Pancreas (tissue), 10 donors: ENCODE results near the gene BCL7A. TPM values are rescaled to one million over a fixed set of nuclear protein-coding genes. Genes with fewer than 3 reads are reported as not detected.

Source experiments
- ATAC-seq, 4 donors: fragments of 200-7000 bp; cut with Tn5 transposase; one replicate each; pipeline versions ENCODE4 v1.8.0 to v1.9.1; 2020; ENCODE audit warnings: mild to moderate bottlenecking in 4 of 4, moderate library complexity in 4 of 4
- DNase-seq, 6 donors: peaks; one replicate each; pipeline ENCODE4 v3.0.0-alpha.2; 2020
- FAIRE-seq: peaks from 2 replicates; lab custom pipeline; 2012; peaks lifted over from hg19 to GRCh38; lab: Jason Lieb, UNC
- H3K27ac ChIP-seq, 4 donors: fragments of 200-600 bp; sonication (generic); 1 replicate in 3 of 4; 2 replicates in 1 of 4; pipeline versions ENCODE4 v1.5.0 to v1.8.0; 2020
- H3K27me3 ChIP-seq, 4 donors: fragments of 200-600 bp; one replicate each; pipeline ENCODE4 v1.8.0; 2021
- H3K36me3 ChIP-seq, 3 donors: fragments of 200-600 bp; sonication (generic) in 1 of 3; one replicate each; pipeline versions ENCODE4 v1.5.0 to v1.8.0; 2020 to 2021
- H3K4me1 ChIP-seq, 3 donors: fragments of 200-600 bp; one replicate each; pipeline ENCODE4 v1.8.0; 2021
- H3K4me3 ChIP-seq, 4 donors: fragments of 200-600 bp; sonication (generic) in 2 of 4; one replicate each; pipeline versions ENCODE4 v1.5.0 to v1.8.0; 2020 to 2021
- H3K9me3 ChIP-seq, 4 donors: fragments of 200-600 bp; one replicate each; pipeline ENCODE4 v1.8.0; 2021
- WGBS, 2 donors: extraction: QIAGEN DNeasy Blood & Tissue Kit; methylation state at CpG; one replicate each; pipeline ENCODE4 v1.1.7; 2013; 5-methylcytosine and 5-hydroxymethylcytosine counted together
- intact Hi-C, 3 donors: fragments of 100-400 bp; cut with DNase I; formaldehyde crosslinking; loops; one replicate each; pipeline versions ENCODE4 v1.11.1 to v1.14.2; 2022
- polyA plus RNA-seq, 2 donors: library from polyadenylated mRNA; stranded (reverse); fragments of 200-250 nt; gene quantifications; one replicate each; pipeline ENCODE4 v1.2.3, GENCODE V29; 2013
- total RNA-seq, 6 donors: library from RNA; stranded (reverse); fragmentation: NEBNext Ultra II Directional in 4 of 6; extraction: Animal tissue kit (Norgen Biotek cat#: 25700) in 4 of 6; gene quantifications; one replicate each; pipeline versions ENCODE4 v1.2.1 to v1.2.4, GENCODE V29; 2021 to 2023
- TF ChIP-seq, protein P1 (sequence below), 4 donors: fragments of 200-600 bp; sonication (generic) in 3 of 4; IDR thresholded peaks; one replicate each; pipeline versions ENCODE4 v1.5.0 to v1.8.0; 2021; ENCODE audit warnings: antibody characterized with exemption in 4 of 4
- donor health status: healthy with polysubstance abuse.
- donor health status: DM: no; HTN: no; CAD: no; lungs with moderate emphysema.
- donor health status: DM: no; HTN: no; CAD: no.
- donor health status: control.
- donor health status: control.
- donor health status: Bipolar disorder and iron deficiency.
- donor health status: DM: yes; HTN: yes; CAD: no.
- donor health status: DM: no; HTN: no; CAD: no.
- donor health status: DM: no; HTN: no; CAD: no.
- donor health status: DM: yes; HTN: yes; CAD: no.

Gene BCL7A
- total and polyA plus RNA-seq, 8 donors: 6.9 to 13.4 (median 9.0) TPM

DNA sequence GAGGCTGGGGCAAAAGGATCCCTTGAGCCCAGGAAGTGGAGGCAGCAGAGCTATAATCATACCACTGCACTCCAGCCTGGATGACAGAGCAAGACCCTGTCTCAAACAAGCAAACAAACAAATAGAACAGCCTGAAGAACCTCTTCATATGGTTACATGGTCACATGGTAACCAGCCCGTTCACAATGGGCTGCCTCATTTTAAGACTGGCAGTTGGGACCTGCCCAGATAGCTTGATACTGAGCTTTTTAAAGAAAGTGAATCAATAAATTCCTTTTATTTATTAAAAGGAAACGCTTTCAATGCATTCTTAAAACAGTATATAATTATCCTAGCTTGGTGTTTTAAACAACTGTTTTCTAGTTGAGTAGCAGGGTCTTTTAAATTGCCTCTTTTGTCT is 67.4 kb downstream of the BCL7A start:
- TF ChIP-seq, protein P1, sequence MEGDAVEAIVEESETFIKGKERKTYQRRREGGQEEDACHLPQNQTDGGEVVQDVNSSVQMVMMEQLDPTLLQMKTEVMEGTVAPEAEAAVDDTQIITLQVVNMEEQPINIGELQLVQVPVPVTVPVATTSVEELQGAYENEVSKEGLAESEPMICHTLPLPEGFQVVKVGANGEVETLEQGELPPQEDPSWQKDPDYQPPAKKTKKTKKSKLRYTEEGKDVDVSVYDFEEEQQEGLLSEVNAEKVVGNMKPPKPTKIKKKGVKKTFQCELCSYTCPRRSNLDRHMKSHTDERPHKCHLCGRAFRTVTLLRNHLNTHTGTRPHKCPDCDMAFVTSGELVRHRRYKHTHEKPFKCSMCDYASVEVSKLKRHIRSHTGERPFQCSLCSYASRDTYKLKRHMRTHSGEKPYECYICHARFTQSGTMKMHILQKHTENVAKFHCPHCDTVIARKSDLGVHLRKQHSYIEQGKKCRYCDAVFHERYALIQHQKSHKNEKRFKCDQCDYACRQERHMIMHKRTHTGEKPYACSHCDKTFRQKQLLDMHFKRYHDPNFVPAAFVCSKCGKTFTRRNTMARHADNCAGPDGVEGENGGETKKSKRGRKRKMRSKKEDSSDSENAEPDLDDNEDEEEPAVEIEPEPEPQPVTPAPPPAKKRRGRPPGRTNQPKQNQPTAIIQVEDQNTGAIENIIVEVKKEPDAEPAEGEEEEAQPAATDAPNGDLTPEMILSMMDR (IDR thresholded peaks at IDR 0.05): no peak
- H3K9me3 ChIP-seq: no peaks in the 10 kb centered on the region
- no peak for FAIRE-seq
- H3K27ac ChIP-seq: no peak overlapping the region
- peak in 1 of 4 donors; percentile 34 for ATAC-seq
- intact Hi-C loops: no loop called here
- no peak for DNase-seq
- WGBS, 2 donors: 13 to 15% methylated on average over 2 of the region's 2 CpGs
- peaks cover 0 to 8% (median 0%) of the 10 kb centered on the region in 3 donors for H3K36me3 ChIP-seq
- no peak overlapping the region for H3K4me3 ChIP-seq
- no peaks in the 10 kb centered on the region for H3K27me3 ChIP-seq
- peaks cover 24 to 39% (median 25%) of the 10 kb centered on the region in 3 donors for H3K4me1 ChIP-seq

DNA sequence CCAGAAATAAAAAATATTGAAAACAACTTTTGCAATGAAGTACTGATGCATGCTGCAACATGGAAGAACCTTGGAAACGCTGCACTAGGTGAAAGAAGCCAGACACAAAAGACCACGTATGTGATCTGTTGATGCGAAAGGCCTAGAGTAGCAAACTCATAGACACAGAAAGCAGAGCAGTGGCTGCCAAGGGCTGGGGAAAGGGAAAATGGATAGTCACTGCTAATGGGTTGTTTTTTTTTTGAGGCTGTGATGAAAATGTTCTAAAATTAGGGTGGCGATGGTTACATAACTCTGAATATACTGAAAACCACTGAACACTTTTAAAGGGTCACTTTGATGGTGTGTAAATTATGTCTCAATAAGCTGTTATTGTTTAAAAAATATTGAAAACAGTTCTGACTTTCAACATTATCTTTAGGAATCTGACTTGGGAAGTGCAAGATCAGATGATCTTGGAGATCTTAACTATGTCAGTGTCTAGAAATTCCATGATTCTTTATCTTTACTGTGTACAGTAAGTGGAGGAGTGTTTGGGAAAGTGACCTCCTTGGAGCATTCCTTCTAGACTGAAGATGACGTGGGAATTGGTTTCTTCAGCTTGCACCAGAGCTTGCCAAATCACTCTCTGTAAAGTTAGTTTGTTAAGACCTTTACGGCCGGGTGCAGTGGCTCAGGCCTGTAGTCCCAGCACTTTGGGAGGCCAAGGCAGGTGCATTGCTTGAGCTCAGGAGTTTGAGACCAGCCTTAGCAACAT is 69.3 kb downstream of the BCL7A start:
- peak; percentile 59 for FAIRE-seq
- Histone ChIP-seq H3K9me3 (no peaks in the 10 kb centered on the region), H3K36me3 (peaks cover 0 to 7% (median 0%) of the 10 kb centered on the region in 3 donors), H3K27me3 (no peaks in the 10 kb centered on the region), H3K4me3 (no peak overlapping the region), H3K4me1 (peaks cover 27 to 46% (median 29%) of the 10 kb centered on the region in 3 donors), H3K27ac (peak overlapping the region in 3 of 4 donors; percentile 20 to 44 (median 29))
- peak in 3 of 4 donors; percentile 19 to 39 (median 33) for ATAC-seq
- TF ChIP-seq, protein P1 (IDR thresholded peaks at IDR 0.05): no peak
- intact Hi-C loops: no loop called here
- DNase-seq: peak in 1 of 6 donors; percentile 19
- WGBS, 2 donors: 59 to 63% methylated on average over 7 of the region's 7 CpGs

DNA sequence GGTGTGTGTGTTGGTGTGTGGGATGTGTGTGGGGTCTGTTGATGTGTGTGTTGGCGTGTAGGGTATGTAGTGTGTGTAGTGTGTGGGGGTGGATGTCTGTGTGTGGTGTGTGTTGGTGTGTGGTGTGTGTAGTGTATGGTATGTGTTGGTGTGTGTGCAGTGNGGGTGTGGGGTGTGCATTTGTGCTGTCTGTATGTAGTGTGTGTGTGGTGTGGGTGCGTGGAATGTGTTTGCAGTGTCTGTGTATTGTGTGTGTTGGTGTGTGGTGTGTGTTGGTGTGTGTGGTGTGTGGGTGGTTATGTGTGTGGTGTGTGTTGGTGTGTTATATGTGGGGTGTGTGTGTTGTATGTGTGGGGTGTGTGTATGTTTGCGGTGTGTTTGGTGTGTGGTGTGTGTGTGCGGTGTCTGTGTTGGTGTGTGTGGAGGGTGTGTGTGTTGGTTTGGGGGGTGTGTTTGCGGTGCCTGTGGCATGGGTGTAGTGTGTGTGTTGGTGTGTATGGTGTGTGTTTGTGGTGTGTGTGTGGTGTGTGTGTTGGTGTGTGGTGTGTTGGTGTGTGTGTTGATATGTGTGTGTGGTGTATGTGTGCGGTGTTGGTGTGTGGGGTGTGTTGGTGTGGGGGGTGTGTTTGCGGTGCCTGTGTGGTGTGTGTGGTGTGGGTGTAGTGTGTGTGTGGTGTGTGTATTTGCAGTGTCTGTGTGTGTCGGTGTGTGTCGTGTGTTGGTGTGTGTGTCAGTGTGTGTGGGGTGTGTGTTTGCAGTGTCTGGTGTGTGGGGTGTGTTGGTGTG is 71.6 kb downstream of the BCL7A start:
- no peaks in the 10 kb centered on the region for H3K9me3 ChIP-seq
- H3K4me1 ChIP-seq: peaks cover 41 to 62% (median 48%) of the 10 kb centered on the region in 3 donors
- intact Hi-C loops: no loop called here
- no peaks in the 10 kb centered on the region for H3K36me3 ChIP-seq
- H3K27me3 ChIP-seq: no peaks in the 10 kb centered on the region
- FAIRE-seq (no peak), DNase-seq (peak in 1 of 6 donors; percentile 15), ATAC-seq (no peak)
- TF ChIP-seq, protein P1 (IDR thresholded peaks at IDR 0.05): no peak
- no peak overlapping the region for H3K27ac ChIP-seq
- no peak overlapping the region for H3K4me3 ChIP-seq
- 88% methylated on average over 9 of the region's 9 CpGs for WGBS, 2 donors

DNA sequence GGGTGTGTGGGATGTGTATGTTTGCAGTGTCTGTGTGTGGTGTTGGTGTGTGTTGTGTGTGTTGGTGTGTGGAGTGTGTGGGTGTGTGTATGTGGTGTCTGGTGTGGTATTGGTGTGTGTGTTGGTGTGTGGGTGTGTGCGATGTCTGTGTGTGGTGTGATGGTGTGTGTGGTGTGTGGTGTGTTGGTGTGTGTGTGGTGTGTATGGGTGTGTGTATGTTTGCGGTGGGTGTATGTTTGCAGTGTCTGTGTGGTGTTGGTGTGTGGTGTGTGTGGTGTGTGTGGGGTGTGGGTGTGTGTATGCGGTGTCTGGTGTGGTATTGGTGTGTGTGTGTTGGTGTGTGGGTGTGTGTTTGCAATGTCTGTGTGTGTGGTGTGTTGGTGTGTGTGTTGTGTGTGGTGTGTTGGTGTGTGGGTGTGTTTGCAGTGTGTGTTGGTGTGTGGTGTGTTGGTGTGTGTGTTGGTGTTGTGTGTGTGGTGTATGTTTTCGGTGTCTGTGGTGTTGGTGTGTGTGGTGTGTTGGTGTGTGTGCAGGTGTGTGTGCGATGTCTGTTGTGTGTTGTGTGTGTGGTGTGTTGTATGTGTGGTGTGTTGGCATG is 72.6 kb downstream of the BCL7A start:
- FAIRE-seq (no peak), DNase-seq (peak in 1 of 6 donors; percentile 14), ATAC-seq (no peak)
- no peak overlapping the region for H3K27ac ChIP-seq
- peaks cover 46 to 64% (median 52%) of the 10 kb centered on the region in 3 donors for H3K4me1 ChIP-seq
- intact Hi-C loops: no loop called here
- H3K4me3 ChIP-seq: no peak overlapping the region
- no peaks in the 10 kb centered on the region for H3K36me3 ChIP-seq
- TF ChIP-seq, protein P1 (IDR thresholded peaks at IDR 0.05): no peak
- H3K27me3 ChIP-seq: no peaks in the 10 kb centered on the region
- no peaks in the 10 kb centered on the region for H3K9me3 ChIP-seq
- WGBS, 2 donors: 97 to 98% methylated on average over 5 of the region's 5 CpGs
